ENCODE results near the gene SOCS7.

- TF ChIP-seq CTCF (IDR thresholded peaks at IDR 0.05; ENCODE audit: insufficient read depth, low read depth, low read length) (no peak), EZH2 (IDR thresholded peaks at IDR 0.05; ENCODE audit: insufficient read depth, low read length) (no peak)
Observed at GRCh38 chr17:38334480-38335364, 16.9 kb upstream of the SOCS7 start.
